ENCODE measurements around the gene GARIN5B. TPM values are rescaled to one million over a fixed set of nuclear protein-coding genes. Genes with fewer than 3 reads are reported as not detected.

The GARIN5B gene
- total RNA-seq, 1 donor from 2014 or later = not detected

DNA sequence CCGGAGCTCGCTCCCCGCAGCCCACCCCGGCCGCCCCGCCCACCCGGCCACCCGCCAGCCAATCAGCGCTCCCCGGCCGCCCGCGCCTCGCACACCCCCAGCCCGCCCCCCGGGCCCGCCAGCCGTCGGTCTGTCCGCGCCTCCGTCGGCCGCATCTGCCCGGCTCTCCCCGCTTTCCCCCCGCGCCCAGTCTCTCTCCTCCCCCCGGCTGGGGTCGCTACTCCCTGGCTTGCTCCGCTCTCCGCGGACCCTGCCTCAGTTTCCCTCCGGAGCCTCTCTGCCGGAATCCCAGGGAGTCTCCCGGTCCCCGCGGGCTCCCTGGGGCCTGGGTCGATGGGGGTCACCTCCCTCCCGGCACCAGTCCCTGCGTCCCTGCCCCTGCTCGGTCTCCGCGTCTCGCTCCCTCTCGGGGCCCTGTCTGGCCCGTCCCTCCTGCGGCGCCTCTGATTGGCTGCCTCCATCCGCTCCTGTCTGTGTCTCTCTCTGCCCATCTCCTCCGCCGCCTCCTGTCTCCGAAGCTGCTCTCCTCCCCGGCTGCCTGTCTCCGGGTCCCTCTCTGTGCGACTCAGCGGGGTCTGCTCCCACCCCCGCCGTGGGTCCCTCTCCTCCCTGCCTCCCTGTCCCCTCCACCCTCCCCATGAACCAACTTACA is 6.7 kb upstream of the GARIN5B start:
- DNase-seq (peak; percentile 50), ATAC-seq (peak in 1 of 2 donors; percentile 26)
- H3K27ac ChIP-seq = no peak overlapping the region

DNA sequence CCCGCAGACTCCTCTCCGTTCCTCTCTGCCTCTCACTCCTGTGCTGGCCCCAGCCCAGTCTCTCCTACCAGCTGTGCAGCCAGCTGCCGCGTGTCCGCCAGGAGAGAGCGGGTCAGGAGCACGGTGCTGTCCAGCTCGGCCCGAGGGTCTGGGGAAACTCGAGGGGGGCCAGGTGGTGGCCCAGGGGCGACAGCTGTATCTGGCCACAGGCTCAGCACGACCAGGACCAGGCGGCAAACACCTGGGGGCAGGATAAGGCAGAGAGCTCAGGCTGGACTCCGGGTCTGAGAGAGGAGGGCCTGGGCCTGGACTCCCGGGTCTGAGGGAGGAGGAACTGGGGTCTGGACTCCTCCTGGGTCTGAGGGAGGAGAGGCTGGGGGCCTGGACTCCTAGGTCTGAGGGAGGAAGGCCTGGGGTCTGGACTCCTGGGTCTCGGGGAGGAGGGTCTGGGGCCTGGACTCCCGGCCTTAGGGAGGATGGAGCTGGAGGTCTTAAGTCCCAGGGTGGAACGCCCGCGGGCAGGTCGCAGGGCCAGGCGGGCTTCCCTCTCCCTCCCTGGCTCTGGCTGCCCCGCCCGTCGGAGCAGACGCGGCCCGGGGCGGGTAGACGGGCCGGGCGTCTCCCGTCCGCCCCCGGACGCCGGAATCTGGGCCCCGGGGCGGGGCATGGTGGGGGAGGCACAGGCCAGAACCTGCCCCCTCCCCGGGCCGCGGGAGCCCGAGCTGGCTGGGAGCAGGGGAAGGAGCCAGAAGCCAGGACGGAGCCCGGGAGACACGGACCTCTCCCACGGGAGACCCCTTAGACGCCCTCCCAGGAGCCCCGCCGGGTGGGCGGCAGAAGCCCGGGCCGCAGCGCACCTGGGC is 5.9 kb upstream of the GARIN5B start:
- Histone ChIP-seq H3K4me3 (peak overlapping the region; percentile 39), H3K4me1 (peaks cover under 1% of the 10 kb centered on the region), H3K27me3 (ENCODE audit: low read depth) (peaks cover 54% of the 10 kb centered on the region), H3K36me3 (no peaks in the 10 kb centered on the region), H3K9me3 (no peaks in the 10 kb centered on the region), H3K27ac (no peak overlapping the region)
- ATAC-seq = peak; percentile 64 to 74
- intact Hi-C loops (cut with DNase I) = no loop called here
- no peak for DNase-seq
- TF ChIP-seq, protein P1, sequence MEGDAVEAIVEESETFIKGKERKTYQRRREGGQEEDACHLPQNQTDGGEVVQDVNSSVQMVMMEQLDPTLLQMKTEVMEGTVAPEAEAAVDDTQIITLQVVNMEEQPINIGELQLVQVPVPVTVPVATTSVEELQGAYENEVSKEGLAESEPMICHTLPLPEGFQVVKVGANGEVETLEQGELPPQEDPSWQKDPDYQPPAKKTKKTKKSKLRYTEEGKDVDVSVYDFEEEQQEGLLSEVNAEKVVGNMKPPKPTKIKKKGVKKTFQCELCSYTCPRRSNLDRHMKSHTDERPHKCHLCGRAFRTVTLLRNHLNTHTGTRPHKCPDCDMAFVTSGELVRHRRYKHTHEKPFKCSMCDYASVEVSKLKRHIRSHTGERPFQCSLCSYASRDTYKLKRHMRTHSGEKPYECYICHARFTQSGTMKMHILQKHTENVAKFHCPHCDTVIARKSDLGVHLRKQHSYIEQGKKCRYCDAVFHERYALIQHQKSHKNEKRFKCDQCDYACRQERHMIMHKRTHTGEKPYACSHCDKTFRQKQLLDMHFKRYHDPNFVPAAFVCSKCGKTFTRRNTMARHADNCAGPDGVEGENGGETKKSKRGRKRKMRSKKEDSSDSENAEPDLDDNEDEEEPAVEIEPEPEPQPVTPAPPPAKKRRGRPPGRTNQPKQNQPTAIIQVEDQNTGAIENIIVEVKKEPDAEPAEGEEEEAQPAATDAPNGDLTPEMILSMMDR (IDR thresholded peaks at IDR 0.05) = no peak

More for the DNA sequence above, 6.7 kb upstream of the GARIN5B start:
- Histone ChIP-seq H3K4me1 (peaks cover 7% of the 10 kb centered on the region), H3K27me3 (ENCODE audit: low read depth) (peaks cover 54% of the 10 kb centered on the region), H3K9me3 (no peaks in the 10 kb centered on the region), H3K4me3 (peak overlapping the region; percentile 35), H3K36me3 (no peaks in the 10 kb centered on the region)
- TF ChIP-seq, protein P1 (IDR thresholded peaks at IDR 0.05) = no peak
- intact Hi-C loops (cut with DNase I) = no loop called here

GRCh38 chr19:55368106-55368505 is 5.0 kb upstream of the GARIN5B start:
- Histone ChIP-seq H3K4me3 (no peak overlapping the region), H3K4me1 (no peaks in the 10 kb centered on the region), H3K27ac (no peak overlapping the region), H3K9me3 (no peaks in the 10 kb centered on the region), H3K36me3 (no peaks in the 10 kb centered on the region), H3K27me3 (ENCODE audit: low read depth) (peaks cover 54% of the 10 kb centered on the region)
- intact Hi-C loops (cut with DNase I) = no loop called here
- TF ChIP-seq, protein P1 (IDR thresholded peaks at IDR 0.05) = no peak
- no peak for ATAC-seq
- no peak for DNase-seq

DNA sequence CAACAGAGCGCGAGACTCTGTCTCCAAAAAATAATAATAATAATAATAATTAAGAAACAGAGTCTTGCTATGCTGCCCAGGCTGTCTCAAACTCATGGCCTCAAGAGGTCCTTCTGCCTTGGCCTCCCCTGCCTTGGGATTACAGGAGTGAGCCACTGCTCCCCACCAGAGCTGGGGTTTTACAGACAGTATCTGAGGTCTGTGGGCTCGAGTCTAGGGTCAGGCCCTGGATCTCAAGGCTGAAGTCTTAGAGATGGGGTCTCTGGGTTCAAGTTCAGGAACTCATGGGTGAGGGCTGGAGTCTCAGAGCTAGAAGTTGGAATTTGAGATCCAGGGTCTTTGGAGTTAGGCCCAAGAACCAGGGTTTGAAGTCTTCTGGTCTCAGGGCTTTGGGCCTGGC is 3.7 kb upstream of the GARIN5B start:
- H3K4me3 ChIP-seq = no peak overlapping the region
- H3K9me3 ChIP-seq = no peaks in the 10 kb centered on the region
- H3K4me1 ChIP-seq = no peaks in the 10 kb centered on the region
- no peak overlapping the region for H3K27ac ChIP-seq
- DNase-seq (no peak), ATAC-seq (no peak)
- TF ChIP-seq, protein P1 (IDR thresholded peaks at IDR 0.05) = no peak
- intact Hi-C loops (cut with DNase I) = no loop called here
- no peaks in the 10 kb centered on the region for H3K36me3 ChIP-seq
- H3K27me3 ChIP-seq (ENCODE audit: low read depth) = peaks cover 44% of the 10 kb centered on the region

GRCh38 chr19:55365964-55366363 is 2.9 kb upstream of the GARIN5B start:
- Histone ChIP-seq H3K9me3 (no peaks in the 10 kb centered on the region), H3K36me3 (no peaks in the 10 kb centered on the region), H3K4me1 (no peaks in the 10 kb centered on the region), H3K27me3 (ENCODE audit: low read depth) (peaks cover 36% of the 10 kb centered on the region), H3K4me3 (no peak overlapping the region), H3K27ac (no peak overlapping the region)
- no peak for ATAC-seq
- intact Hi-C loops (cut with DNase I) = no loop called here
- DNase-seq = no peak
- TF ChIP-seq, protein P1 (IDR thresholded peaks at IDR 0.05) = no peak

All from lower lobe of right lung (tissue), 2 donors.